Measurements from ENCODE around the gene OLFM2.

GRCh38 chr19:9877780-9878510 lies 58.4 kb downstream of the OLFM2 start:
- TF ChIP-seq YY1 (IDR thresholded peaks at IDR 0.05; ENCODE audit: insufficient read depth, insufficient read length) (no peak), ZNF274 (IDR thresholded peaks at IDR 0.05; ENCODE audit: low read depth, low read length) (no peak)
